Neural progenitor cell (in vitro differentiated cells): ENCODE data around the gene MNT. TPM values are rescaled to one million over a fixed set of nuclear protein-coding genes. Genes with fewer than 3 reads are reported as not detected.
"Not testable (repeated sequence)": the region's sequence is repeated elsewhere in the genome, so short reads cannot be mapped to it uniquely, and the experiment has no call there.

ENCODE experiments used
- DNase-seq: peaks from one replicate; pipeline ENCODE4 v3.0.0-alpha.2; 2016; ENCODE audit warnings: low spot score
- H2AFZ ChIP-seq: fragments of 200-600 bp; sonication (generic); replicated peaks from 2 replicates; pipeline ENCODE4 v1.6.1; 2016; ENCODE audit warnings: antibody characterized with exemption
- H3F3A ChIP-seq: fragments of 200-600 bp; sonication (generic); 2 replicates; pipeline ENCODE4 v1.6.1; 2016; ENCODE audit warnings: antibody characterized with exemption, low read depth
- H3K27ac ChIP-seq: fragments of 200-600 bp; sonication (generic); 2 replicates; pipeline ENCODE4 v1.5.1; 2016; ENCODE audit warnings: mild to moderate bottlenecking
- H3K27me3 ChIP-seq: fragments of 200-600 bp; sonication (generic); 2 replicates; pipeline ENCODE4 v1.6.1; 2016; ENCODE audit warnings: mild to moderate bottlenecking, moderate library complexity
- H3K36me3 ChIP-seq: fragments of 200-600 bp; sonication (generic); 2 replicates; pipeline ENCODE4 v1.5.1; 2016
- H3K4me1 ChIP-seq: fragments of 200-600 bp; sonication (generic); 2 replicates; pipeline ENCODE4 v1.6.1; 2016; ENCODE audit warnings: mixed run types
- H3K4me2 ChIP-seq: fragments of 200-600 bp; sonication (generic); 2 replicates; pipeline ENCODE4 v1.6.1; 2016
- H3K4me3 ChIP-seq: fragments of 200-600 bp; sonication (generic); 2 replicates; pipeline ENCODE4 v1.5.1; 2016
- H3K79me2 ChIP-seq: fragments of 200-600 bp; sonication (generic); 2 replicates; pipeline ENCODE4 v1.6.1; 2016; ENCODE audit warnings: low read depth
- H3K9ac ChIP-seq: fragments of 200-600 bp; sonication (generic); 2 replicates; pipeline ENCODE4 v1.6.1; 2016
- H3K9me3 ChIP-seq: fragments of 200-600 bp; sonication (generic); 2 replicates; pipeline ENCODE4 v1.5.1; 2016; ENCODE audit warnings: low read depth
- H4K20me1 ChIP-seq: fragments of 200-600 bp; sonication (generic); 2 replicates; pipeline ENCODE4 v1.6.1; 2016; ENCODE audit warnings: low read depth
- H3K27ac Mint-ChIP-seq: 3 replicates; pipeline ENCODE4 v1.8.0; 2021; ENCODE audit warnings: mixed read lengths
- H3K27me3 Mint-ChIP-seq: 2 replicates; pipeline ENCODE4 v1.8.0; 2022; ENCODE audit warnings: low read depth, mild to moderate bottlenecking, inconsistent platforms, moderate library complexity, mixed read lengths; ENCODE audit not compliant: insufficient read depth
- H3K36me3 Mint-ChIP-seq: 3 replicates; pipeline ENCODE4 v1.8.0; 2021; ENCODE audit warnings: mixed read lengths
- H3K4me1 Mint-ChIP-seq: 3 replicates; pipeline ENCODE4 v1.8.0; 2021; ENCODE audit warnings: mixed read lengths
- H3K4me3 Mint-ChIP-seq: 3 replicates; pipeline ENCODE4 v1.8.0; 2021; ENCODE audit warnings: mild to moderate bottlenecking, moderate library complexity, mixed read lengths
- H3K9me3 Mint-ChIP-seq: 3 replicates; pipeline ENCODE4 v1.8.0; 2020; ENCODE audit warnings: mixed read lengths
- EZH2 ChIP-seq: fragments of 200-600 bp; sonication (generic); IDR thresholded peaks from 2 replicates; pipeline ENCODE4 v1.6.1; 2017; ENCODE audit warnings: antibody characterized with exemption, mild to moderate bottlenecking, moderate library complexity
- EZH2phosphoT487 ChIP-seq: fragments of 200-600 bp; sonication (generic); IDR thresholded peaks from 2 replicates; pipeline ENCODE4 v1.6.1; 2017; ENCODE audit warnings: antibody characterized with exemption
- total RNA-seq: library from RNA; depleted of rRNA; stranded (reverse); fragments of >200 nt; gene quantifications from 2 replicates; pipeline ENCODE4 v1.2.3, GENCODE V29; 2015; ENCODE audit warnings: low replicate concordance
- TF ChIP-seq, protein P1 (sequence below): fragments of 200-600 bp; sonication (generic); IDR thresholded peaks from 2 replicates; pipeline ENCODE4 v1.5.1; 2017; ENCODE audit warnings: antibody characterized with exemption, mild to moderate bottlenecking

Gene MNT
- total RNA-seq, 1 donor from 2014 or later, result 2.2 TPM

DNA sequence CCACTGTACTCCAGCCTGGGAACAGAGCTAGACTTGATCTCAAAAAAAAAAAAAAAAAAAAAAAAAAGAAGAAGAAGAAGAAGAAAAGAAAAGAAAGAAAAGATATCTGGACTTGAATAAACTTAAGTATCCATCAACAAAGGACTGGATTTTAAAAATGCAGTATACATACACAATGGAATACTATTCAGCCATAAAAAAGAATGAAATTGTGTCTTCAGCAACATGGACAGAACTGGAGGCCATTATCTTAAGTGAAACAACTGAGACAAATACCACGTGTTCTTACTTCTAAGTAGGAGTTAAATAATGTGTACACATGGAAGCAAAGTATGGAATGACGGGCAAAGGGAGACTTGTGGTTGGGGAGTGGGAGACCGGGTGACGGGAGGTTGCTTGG is 40.1 kb upstream of the MNT start:
- no peak overlapping the region for H3K4me3 Mint-ChIP-seq
- H3K36me3 Mint-ChIP-seq, result peaks cover 33% of the 10 kb centered on the region
- H3K27ac ChIP-seq, result no peak overlapping the region

DNA sequence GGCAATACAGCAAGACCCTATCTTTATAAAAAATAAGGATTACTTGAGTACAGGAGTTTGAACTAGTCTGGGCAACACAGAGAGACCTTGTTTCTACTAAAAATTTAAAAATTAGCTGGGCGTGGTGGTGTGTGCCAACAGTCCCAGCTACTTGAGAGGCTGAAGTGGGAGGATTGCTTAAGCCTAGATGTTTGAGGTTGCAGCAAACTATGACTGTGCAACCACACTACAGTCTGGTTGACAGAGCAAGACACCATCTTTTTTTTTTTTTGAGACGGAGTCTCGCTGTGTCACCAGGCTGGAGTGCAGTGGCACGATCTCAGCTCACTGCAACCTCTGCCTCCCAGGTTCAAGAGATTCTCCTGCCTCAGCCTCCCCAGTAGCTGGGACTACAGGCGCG is 39.1 kb upstream of the MNT start:
- not testable (repeated sequence) for H3K4me2 ChIP-seq, H3K4me3 ChIP-seq, H3K36me3 ChIP-seq, H3K9me3 Mint-ChIP-seq, H3K27ac ChIP-seq, H3K9ac ChIP-seq, DNase-seq, H2AFZ ChIP-seq, H3K27ac Mint-ChIP-seq, H3K4me3 Mint-ChIP-seq, H3K9me3 ChIP-seq, H3K79me2 ChIP-seq, H3K27me3 ChIP-seq
- peaks cover 16% of the 10 kb centered on the region for H4K20me1 ChIP-seq
- peaks cover 16% of the 10 kb centered on the region for H3K4me1 ChIP-seq
- peaks cover 21% of the 10 kb centered on the region for H3F3A ChIP-seq
- H3K27me3 Mint-ChIP-seq, result peaks cover 13% of the 10 kb centered on the region
- H3K36me3 Mint-ChIP-seq, result peaks cover 28% of the 10 kb centered on the region
- H3K4me1 Mint-ChIP-seq, result peaks cover 41% of the 10 kb centered on the region

More for the DNA sequence above, 40.1 kb upstream of the MNT start:
- Mint-ChIP-seq H3K4me1 (peaks cover 31% of the 10 kb centered on the region), H3K27me3 (peaks cover 7% of the 10 kb centered on the region), H3K9me3 (peaks cover 5% of the 10 kb centered on the region), H3K27ac (peak overlapping the region; percentile 54)
- peaks cover 7% of the 10 kb centered on the region for H4K20me1 ChIP-seq
- DNase-seq, result no peak
- no peak overlapping the region for H3K9ac ChIP-seq
- peaks cover 11% of the 10 kb centered on the region for H3F3A ChIP-seq
- H3K4me1 ChIP-seq, result peaks cover 6% of the 10 kb centered on the region
- peaks cover 2% of the 10 kb centered on the region for H3K36me3 ChIP-seq
- no peak overlapping the region for H2AFZ ChIP-seq
- H3K79me2 ChIP-seq, result peaks cover 11% of the 10 kb centered on the region
- H3K9me3 ChIP-seq, result no peaks in the 10 kb centered on the region
- no peak overlapping the region for H3K4me3 ChIP-seq
- H3K27me3 ChIP-seq, result no peaks in the 10 kb centered on the region
- TF ChIP-seq, protein P1, sequence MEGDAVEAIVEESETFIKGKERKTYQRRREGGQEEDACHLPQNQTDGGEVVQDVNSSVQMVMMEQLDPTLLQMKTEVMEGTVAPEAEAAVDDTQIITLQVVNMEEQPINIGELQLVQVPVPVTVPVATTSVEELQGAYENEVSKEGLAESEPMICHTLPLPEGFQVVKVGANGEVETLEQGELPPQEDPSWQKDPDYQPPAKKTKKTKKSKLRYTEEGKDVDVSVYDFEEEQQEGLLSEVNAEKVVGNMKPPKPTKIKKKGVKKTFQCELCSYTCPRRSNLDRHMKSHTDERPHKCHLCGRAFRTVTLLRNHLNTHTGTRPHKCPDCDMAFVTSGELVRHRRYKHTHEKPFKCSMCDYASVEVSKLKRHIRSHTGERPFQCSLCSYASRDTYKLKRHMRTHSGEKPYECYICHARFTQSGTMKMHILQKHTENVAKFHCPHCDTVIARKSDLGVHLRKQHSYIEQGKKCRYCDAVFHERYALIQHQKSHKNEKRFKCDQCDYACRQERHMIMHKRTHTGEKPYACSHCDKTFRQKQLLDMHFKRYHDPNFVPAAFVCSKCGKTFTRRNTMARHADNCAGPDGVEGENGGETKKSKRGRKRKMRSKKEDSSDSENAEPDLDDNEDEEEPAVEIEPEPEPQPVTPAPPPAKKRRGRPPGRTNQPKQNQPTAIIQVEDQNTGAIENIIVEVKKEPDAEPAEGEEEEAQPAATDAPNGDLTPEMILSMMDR, result no peak
- TF ChIP-seq EZH2, result no peak
- no peak for TF ChIP-seq EZH2phosphoT487
- H3K4me2 ChIP-seq, result no peak overlapping the region

DNA sequence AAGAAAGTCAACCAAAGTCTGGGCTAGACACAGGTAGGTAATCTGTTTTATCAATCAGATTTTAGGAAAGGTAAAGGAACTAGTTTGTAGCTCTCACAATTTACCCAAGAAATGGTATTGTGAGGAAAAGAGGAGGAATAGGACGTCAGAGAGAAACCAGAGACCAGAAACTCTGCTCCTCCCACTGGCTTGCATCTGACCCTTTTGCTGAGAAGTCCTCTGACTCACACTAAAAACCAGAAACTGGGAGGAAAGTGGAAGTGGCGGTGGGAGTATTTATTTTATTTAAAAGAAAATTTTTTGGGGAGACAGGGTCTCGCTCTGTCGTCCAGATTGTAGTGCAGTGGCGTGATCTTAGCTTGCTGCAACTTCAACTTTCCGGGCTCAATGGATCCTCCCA is 38.0 kb upstream of the MNT start:
- Histone ChIP-seq H3K4me1 (peaks cover 24% of the 10 kb centered on the region), H3K9me3 (no peaks in the 10 kb centered on the region), H3K4me2 (no peak overlapping the region), H3K36me3 (no peaks in the 10 kb centered on the region), H3K27me3 (no peaks in the 10 kb centered on the region), H4K20me1 (peaks cover 17% of the 10 kb centered on the region), H3K79me2 (peaks cover 6% of the 10 kb centered on the region), H2AFZ (no peak overlapping the region), H3K4me3 (no peak overlapping the region), H3K27ac (no peak overlapping the region), H3F3A (peaks cover 27% of the 10 kb centered on the region), H3K9ac (no peak overlapping the region)
- Mint-ChIP-seq H3K4me3 (no peak overlapping the region), H3K4me1 (peaks cover 52% of the 10 kb centered on the region), H3K27ac (no peak overlapping the region), H3K9me3 (no peaks in the 10 kb centered on the region), H3K36me3 (peaks cover 26% of the 10 kb centered on the region), H3K27me3 (peaks cover 13% of the 10 kb centered on the region)
- no peak for DNase-seq
- TF ChIP-seq EZH2 (no peak), EZH2phosphoT487 (no peak)
- TF ChIP-seq, protein P1, result no peak

DNA sequence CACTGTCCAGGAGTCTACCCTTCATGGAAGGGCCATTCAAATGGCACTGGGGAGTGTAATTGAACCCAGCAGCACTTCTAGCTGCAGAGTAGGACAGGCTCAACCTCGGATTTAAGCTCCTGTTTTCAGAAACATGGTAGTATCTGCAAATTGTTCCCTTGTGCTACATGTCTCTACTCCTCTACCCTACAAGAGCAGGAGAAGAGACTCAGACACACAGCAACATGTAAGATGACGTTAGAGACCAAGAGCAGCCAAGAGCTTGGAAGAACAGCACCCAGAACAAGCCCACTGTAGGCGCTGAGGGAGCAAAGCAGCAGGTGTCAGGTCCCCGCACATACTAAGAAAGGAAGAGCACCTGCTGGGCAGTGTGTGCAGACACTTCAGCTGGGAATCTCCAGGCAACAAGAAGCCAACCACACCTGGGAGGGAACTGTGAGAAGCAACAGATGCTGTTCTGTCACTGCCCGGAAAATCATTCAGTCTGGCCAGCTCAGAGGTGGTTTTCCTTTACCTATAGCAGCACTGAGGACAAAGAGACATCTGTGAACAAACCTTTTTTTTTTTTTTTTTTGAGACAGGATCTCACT is 35.6 kb upstream of the MNT start:
- TF ChIP-seq EZH2 (no peak), EZH2phosphoT487 (no peak)
- TF ChIP-seq, protein P1, result no peak
- peaks cover 13% of the 10 kb centered on the region for H3K27me3 Mint-ChIP-seq
- Histone ChIP-seq H3K9ac (no peak overlapping the region), H4K20me1 (peaks cover 18% of the 10 kb centered on the region), H3K4me3 (no peak overlapping the region), H2AFZ (no peak overlapping the region), H3K4me2 (no peak overlapping the region), H3K27me3 (no peaks in the 10 kb centered on the region), H3K4me1 (peaks cover 28% of the 10 kb centered on the region), H3K79me2 (peaks cover 8% of the 10 kb centered on the region), H3F3A (peaks cover 27% of the 10 kb centered on the region), H3K36me3 (no peaks in the 10 kb centered on the region), H3K27ac (peak overlapping the region; percentile 73), H3K9me3 (no peaks in the 10 kb centered on the region)
- H3K4me3 Mint-ChIP-seq, result peak overlapping the region; percentile 80
- DNase-seq, result no peak
- peak overlapping the region; percentile 100 for H3K27ac Mint-ChIP-seq
- H3K36me3 Mint-ChIP-seq, result peaks cover 37% of the 10 kb centered on the region
- peaks cover 53% of the 10 kb centered on the region for H3K4me1 Mint-ChIP-seq
- H3K9me3 Mint-ChIP-seq, result no peaks in the 10 kb centered on the region
